GM12875 (cell line): Measurements from ENCODE around the gene DOCK2.

Experiments used
- H3K4me3 ChIP-seq: one replicate; pipeline ENCODE4 v1.5.1; 2011; ENCODE audit warnings: low read depth, low read length, control low read depth
- CTCF ChIP-seq: IDR thresholded peaks from 2 replicates; pipeline ENCODE4 v1.5.1; 2011; ENCODE audit warnings: low read depth, mild to moderate bottlenecking, control low read depth, inconsistent platforms, low read length, moderate library complexity, borderline replicate concordance; ENCODE audit not compliant: insufficient read depth

Gene DOCK2

GRCh38 chr5:170100066-170100943, 463.2 kb downstream of the DOCK2 start:
- TF ChIP-seq CTCF = peak; percentile 45; the same call in 1 of the 2 replicates

GRCh38 chr5:170103447-170103846, 466.4 kb downstream of the DOCK2 start:
- TF ChIP-seq CTCF = no peak
- no peak overlapping the region for H3K4me3 ChIP-seq

More at GRCh38 chr5:170100066-170100943, 463.2 kb downstream of the DOCK2 start:
- H3K4me3 ChIP-seq = no peak overlapping the region

- TF ChIP-seq CTCF = no peak
- H3K4me3 ChIP-seq = no peak overlapping the region
Observed at GRCh38 chr5:170104299-170104698, 467.2 kb downstream of the DOCK2 start.

GRCh38 chr5:170104710-170105109, 467.6 kb downstream of the DOCK2 start:
- no peak overlapping the region for H3K4me3 ChIP-seq
- TF ChIP-seq CTCF = no peak

- no peak within 1 kb of the TSS for H3K4me3 ChIP-seq
- no peak for TF ChIP-seq CTCF
Observed at GRCh38 chr5:170105642-170106611, 468.9 kb downstream of the DOCK2 start, which contains the start of gene FOXI1. Gene FOXI1, plus strand, starts transcription at chr5:170105897. Its CDS starts 61 bp downstream, at chr5:170105958.

GRCh38 chr5:170107674-170108073, 470.6 kb downstream of the DOCK2 start:
- no peak overlapping the region for H3K4me3 ChIP-seq
- TF ChIP-seq CTCF = no peak
